RWPE2 (cell line): Measurements from ENCODE around the gene PRKCE.

Experiments
- ATAC-seq: fragments of 200-7000 bp; cut with Tn5 transposase; 3 replicates; pipeline ENCODE4 v1.9.1; 2021; ENCODE audit warnings: low read depth
- DNase-seq: peaks from one replicate; pipeline ENCODE4 v3.0.0-alpha.2; 2020; ENCODE audit warnings: low spot score
- H3K27ac ChIP-seq: fragments of 450-650 bp; 2 replicates; pipeline ENCODE4 v1.5.1; 2017; ENCODE audit warnings: mild to moderate bottlenecking; ENCODE audit not compliant: poor library complexity, severe bottlenecking
- H3K27me3 ChIP-seq: fragments of 250-450 bp; sonication (Bioruptor Pico); 2 replicates; pipeline ENCODE4 v1.5.1; 2021; ENCODE audit warnings: mild to moderate bottlenecking, moderate library complexity; ENCODE audit not compliant: insufficient read depth, poor library complexity, severe bottlenecking
- H3K36me3 ChIP-seq: fragments of 250-450 bp; sonication (Bioruptor Pico); 2 replicates; pipeline ENCODE4 v1.5.1; 2020; ENCODE audit warnings: low read depth, mild to moderate bottlenecking, moderate library complexity
- H3K4me1 ChIP-seq: fragments of 250-450 bp; sonication (Bioruptor Pico); 2 replicates; pipeline ENCODE4 v1.5.1; 2021; ENCODE audit warnings: mild to moderate bottlenecking, moderate library complexity; ENCODE audit not compliant: insufficient read depth, poor library complexity, severe bottlenecking
- H3K4me3 ChIP-seq: fragments of 250-450 bp; sonication (Bioruptor Pico); 2 replicates; pipeline ENCODE4 v1.5.1; 2021; ENCODE audit warnings: mild to moderate bottlenecking, moderate library complexity; ENCODE audit not compliant: severe bottlenecking
- H3K9me3 ChIP-seq: fragments of 250-450 bp; sonication (Bioruptor Pico); 2 replicates; pipeline ENCODE4 v1.5.1; 2021; ENCODE audit warnings: mild to moderate bottlenecking, moderate library complexity; ENCODE audit not compliant: severe bottlenecking
- TF ChIP-seq, protein P1 (sequence below): fragments of 450-650 bp; IDR thresholded peaks from one replicate; pipeline ENCODE4 v1.5.1; 2017; ENCODE audit warnings: mild to moderate bottlenecking, moderate library complexity; ENCODE audit not compliant: poor library complexity, severe bottlenecking

Gene PRKCE

DNA sequence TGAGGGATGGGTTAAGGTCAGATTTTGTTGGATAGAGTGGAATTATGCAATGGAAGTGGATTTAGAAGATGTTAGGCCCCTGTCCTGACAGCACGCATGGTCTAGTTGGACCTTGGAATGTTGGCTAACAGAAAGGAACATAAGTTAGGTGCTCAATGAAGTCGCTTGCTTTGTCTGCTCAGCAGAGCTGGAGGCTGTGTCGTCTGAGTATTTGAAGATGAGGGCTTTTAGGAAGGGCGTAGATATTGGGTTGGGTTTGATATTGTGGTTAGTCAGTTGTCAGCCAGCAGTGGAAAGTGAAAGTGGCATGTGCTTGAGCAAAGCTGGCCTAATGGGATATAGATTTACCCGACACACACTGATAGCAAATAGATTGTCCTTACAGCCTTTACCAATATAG lies 239.3 kb downstream of the PRKCE start:
- H3K27ac ChIP-seq, result no peak overlapping the region
- no peaks in the 10 kb centered on the region for H3K9me3 ChIP-seq
- TF ChIP-seq, protein P1, sequence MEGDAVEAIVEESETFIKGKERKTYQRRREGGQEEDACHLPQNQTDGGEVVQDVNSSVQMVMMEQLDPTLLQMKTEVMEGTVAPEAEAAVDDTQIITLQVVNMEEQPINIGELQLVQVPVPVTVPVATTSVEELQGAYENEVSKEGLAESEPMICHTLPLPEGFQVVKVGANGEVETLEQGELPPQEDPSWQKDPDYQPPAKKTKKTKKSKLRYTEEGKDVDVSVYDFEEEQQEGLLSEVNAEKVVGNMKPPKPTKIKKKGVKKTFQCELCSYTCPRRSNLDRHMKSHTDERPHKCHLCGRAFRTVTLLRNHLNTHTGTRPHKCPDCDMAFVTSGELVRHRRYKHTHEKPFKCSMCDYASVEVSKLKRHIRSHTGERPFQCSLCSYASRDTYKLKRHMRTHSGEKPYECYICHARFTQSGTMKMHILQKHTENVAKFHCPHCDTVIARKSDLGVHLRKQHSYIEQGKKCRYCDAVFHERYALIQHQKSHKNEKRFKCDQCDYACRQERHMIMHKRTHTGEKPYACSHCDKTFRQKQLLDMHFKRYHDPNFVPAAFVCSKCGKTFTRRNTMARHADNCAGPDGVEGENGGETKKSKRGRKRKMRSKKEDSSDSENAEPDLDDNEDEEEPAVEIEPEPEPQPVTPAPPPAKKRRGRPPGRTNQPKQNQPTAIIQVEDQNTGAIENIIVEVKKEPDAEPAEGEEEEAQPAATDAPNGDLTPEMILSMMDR, result no peak
- ATAC-seq, result no peak
- H3K4me3 ChIP-seq, result no peak overlapping the region
- H3K27me3 ChIP-seq, result no peaks in the 10 kb centered on the region
- H3K36me3 ChIP-seq, result no peaks in the 10 kb centered on the region
- no peaks in the 10 kb centered on the region for H3K4me1 ChIP-seq
- no peak for DNase-seq

DNA sequence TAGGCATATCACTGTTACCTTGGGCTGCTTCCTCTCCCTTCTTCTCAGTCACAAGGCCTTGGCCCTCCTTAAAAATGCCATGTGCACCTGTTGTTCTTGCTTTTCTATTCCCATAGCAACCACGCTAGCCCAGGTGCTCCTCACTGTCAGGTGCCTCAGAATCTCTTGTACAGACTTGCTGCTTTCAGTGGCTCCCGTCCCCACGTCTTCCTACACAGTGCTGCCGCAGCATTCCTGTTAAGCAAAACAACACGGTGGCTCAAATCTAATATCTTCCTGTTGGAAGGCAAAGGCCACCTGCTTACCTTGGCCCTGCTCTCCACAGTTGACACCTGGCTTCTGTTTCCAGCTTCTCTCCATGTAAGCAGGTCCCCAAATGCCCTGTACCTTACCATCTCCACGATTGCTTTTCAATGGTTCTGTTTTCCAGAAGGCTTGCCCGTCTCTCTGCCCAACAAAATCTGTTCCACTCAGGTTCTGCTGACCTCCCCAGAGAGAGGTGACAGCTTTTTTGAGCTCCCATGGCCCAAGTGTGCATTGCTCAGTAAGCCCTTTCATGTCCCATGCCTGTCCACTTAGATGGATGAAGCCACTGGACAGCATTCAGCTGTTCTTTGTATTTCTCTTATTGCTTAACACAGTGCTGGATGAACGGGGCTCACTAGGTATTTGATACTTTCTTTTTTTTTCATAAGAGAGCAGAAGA lies 240.4 kb downstream of the PRKCE start:
- no peaks in the 10 kb centered on the region for H3K27me3 ChIP-seq
- ATAC-seq (no peak), DNase-seq (no peak)
- TF ChIP-seq, protein P1, result no peak
- no peaks in the 10 kb centered on the region for H3K9me3 ChIP-seq
- no peaks in the 10 kb centered on the region for H3K36me3 ChIP-seq
- no peaks in the 10 kb centered on the region for H3K4me1 ChIP-seq
- no peak overlapping the region for H3K27ac ChIP-seq
- no peak overlapping the region for H3K4me3 ChIP-seq

DNA sequence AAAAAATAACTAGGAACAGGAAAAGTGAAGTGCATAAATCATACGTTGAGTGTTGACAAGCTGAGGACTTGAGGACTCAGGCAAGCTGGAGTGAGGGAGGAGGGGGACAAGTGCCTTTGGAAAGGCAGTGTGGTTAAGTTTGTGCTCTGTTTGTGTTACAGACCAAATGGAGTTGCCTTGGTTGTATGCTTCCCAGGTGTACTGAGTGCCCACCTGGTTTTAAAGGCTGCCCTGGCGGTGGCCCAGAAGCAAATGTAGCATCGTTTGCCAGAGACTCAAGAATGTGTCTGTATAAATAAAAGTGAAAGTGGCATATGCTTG lies 240.9 kb downstream of the PRKCE start:
- no peak for ATAC-seq

DNA sequence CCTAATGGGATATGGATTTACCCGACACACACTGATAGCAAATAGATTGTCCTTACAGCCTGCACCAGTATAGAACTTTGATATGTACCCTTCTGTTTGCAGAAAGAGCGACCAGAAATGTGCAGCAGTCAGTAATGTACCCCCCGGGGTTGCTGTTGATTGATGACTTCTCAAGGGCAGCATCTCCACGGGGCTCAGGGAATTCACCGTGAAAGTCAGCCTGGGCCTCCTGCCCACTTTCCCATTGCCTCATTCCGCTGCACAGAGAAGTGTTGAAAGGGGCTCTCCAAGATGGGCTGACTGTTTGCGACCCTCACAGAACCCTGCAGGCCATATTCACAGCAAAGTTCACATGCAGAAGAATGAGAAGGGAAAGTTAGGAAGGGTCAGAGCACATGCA lies 241.3 kb downstream of the PRKCE start:
- Histone ChIP-seq H3K4me1 (no peaks in the 10 kb centered on the region), H3K36me3 (no peaks in the 10 kb centered on the region), H3K27me3 (no peaks in the 10 kb centered on the region), H3K27ac (no peak overlapping the region), H3K9me3 (no peaks in the 10 kb centered on the region), H3K4me3 (no peak overlapping the region)
- TF ChIP-seq, protein P1, result no peak
- ATAC-seq, result no peak
- DNase-seq, result no peak

More for the DNA sequence above, 240.9 kb downstream of the PRKCE start:
- Histone ChIP-seq H3K27ac (no peak overlapping the region), H3K4me3 (no peak overlapping the region), H3K4me1 (no peaks in the 10 kb centered on the region), H3K27me3 (no peaks in the 10 kb centered on the region), H3K36me3 (no peaks in the 10 kb centered on the region), H3K9me3 (no peaks in the 10 kb centered on the region)
- TF ChIP-seq, protein P1, result no peak
- no peak for DNase-seq

DNA sequence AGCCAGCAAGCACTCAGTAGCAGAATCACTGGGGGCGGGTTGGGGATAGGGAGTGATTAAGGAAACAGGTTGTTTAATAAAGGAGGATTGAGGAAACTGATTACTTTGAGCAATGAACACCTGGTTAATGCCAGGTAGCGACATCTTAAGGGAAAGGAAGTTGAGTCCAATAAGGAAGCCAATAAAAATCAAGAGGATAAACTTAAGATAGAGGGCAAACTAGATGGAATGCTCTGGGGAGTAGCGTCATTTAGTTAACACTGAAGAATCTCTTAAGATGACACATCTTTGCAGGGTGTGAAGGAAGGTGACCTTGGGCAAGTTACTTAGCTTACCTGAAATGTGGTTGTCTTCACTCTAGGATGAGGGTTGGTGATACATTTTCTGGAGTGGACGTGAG lies 242.7 kb downstream of the PRKCE start:
- no peaks in the 10 kb centered on the region for H3K36me3 ChIP-seq
- DNase-seq, result no peak
- H3K4me1 ChIP-seq, result no peaks in the 10 kb centered on the region
- no peaks in the 10 kb centered on the region for H3K9me3 ChIP-seq
- no peak for ATAC-seq
- no peak overlapping the region for H3K27ac ChIP-seq
- no peak overlapping the region for H3K4me3 ChIP-seq
- H3K27me3 ChIP-seq, result no peaks in the 10 kb centered on the region
- TF ChIP-seq, protein P1, result no peak
